Measurements from ENCODE around the gene GDPD4. TPM values are rescaled to one million over a fixed set of nuclear protein-coding genes. Genes with fewer than 3 reads are reported as not detected.

GDPD4 gene
- total RNA-seq, 1 donor from 2014 or later = not detected

- Mint-ChIP-seq H3K36me3 (ENCODE audit: low read depth) (peaks cover 4% of the 10 kb centered on the region), H3K27ac (ENCODE audit: unreplicated experiment) (peak overlapping the region; percentile 91), H3K9me3 (ENCODE audit: low read depth) (peaks cover 13% of the 10 kb centered on the region), H3K27me3 (ENCODE audit: low read depth) (no peaks in the 10 kb centered on the region), H3K4me1 (ENCODE audit: low read depth) (peaks cover 13% of the 10 kb centered on the region), H3K4me3 (ENCODE audit: unreplicated experiment) (no peak overlapping the region)
- TF ChIP-seq, protein P1, sequence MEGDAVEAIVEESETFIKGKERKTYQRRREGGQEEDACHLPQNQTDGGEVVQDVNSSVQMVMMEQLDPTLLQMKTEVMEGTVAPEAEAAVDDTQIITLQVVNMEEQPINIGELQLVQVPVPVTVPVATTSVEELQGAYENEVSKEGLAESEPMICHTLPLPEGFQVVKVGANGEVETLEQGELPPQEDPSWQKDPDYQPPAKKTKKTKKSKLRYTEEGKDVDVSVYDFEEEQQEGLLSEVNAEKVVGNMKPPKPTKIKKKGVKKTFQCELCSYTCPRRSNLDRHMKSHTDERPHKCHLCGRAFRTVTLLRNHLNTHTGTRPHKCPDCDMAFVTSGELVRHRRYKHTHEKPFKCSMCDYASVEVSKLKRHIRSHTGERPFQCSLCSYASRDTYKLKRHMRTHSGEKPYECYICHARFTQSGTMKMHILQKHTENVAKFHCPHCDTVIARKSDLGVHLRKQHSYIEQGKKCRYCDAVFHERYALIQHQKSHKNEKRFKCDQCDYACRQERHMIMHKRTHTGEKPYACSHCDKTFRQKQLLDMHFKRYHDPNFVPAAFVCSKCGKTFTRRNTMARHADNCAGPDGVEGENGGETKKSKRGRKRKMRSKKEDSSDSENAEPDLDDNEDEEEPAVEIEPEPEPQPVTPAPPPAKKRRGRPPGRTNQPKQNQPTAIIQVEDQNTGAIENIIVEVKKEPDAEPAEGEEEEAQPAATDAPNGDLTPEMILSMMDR (IDR thresholded peaks at IDR 0.05) = no peak
- DNase-seq (ENCODE audit: low spot score) = no peak
Observed at GRCh38 chr11:77244277-77245027, 57.0 kb downstream of the GDPD4 start.

DNA sequence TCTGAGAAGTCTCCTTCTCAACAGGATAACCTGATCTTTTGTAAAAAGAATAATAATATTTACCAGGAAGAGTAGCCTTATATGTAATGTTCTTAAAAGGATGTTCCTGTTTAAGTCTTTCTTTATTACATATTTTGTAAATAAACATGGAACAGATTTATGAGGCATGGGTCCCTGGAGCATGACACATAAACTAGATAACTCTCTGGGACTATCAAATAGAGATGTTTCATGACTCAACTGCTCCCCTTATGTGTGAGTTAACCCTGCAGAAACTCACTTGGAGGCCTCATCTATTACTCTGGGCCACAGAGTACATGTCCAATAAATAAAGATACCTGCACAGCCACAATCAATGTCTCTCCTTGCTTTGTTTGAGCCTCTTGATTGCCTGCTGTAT, 64.6 kb downstream of the GDPD4 start:
- no peak for DNase-seq (ENCODE audit: low spot score)
- TF ChIP-seq, protein P1 (IDR thresholded peaks at IDR 0.05) = no peak
- no peak overlapping the region for H3K27ac Mint-ChIP-seq (ENCODE audit: unreplicated experiment)
- H3K27me3 Mint-ChIP-seq (ENCODE audit: low read depth) = no peaks in the 10 kb centered on the region
- no peaks in the 10 kb centered on the region for H3K4me1 Mint-ChIP-seq (ENCODE audit: low read depth)
- peaks cover 4% of the 10 kb centered on the region for H3K36me3 Mint-ChIP-seq (ENCODE audit: low read depth)
- H3K4me3 Mint-ChIP-seq (ENCODE audit: unreplicated experiment) = no peak overlapping the region
- peaks cover 11% of the 10 kb centered on the region for H3K9me3 Mint-ChIP-seq (ENCODE audit: low read depth)

GRCh38 chr11:77233011-77233410, 68.5 kb downstream of the GDPD4 start:
- no peak for DNase-seq (ENCODE audit: low spot score)
- no peaks in the 10 kb centered on the region for H3K27me3 Mint-ChIP-seq (ENCODE audit: low read depth)
- TF ChIP-seq, protein P1 (IDR thresholded peaks at IDR 0.05) = no peak
- H3K4me3 Mint-ChIP-seq (ENCODE audit: unreplicated experiment) = no peak overlapping the region
- no peaks in the 10 kb centered on the region for H3K4me1 Mint-ChIP-seq (ENCODE audit: low read depth)
- no peaks in the 10 kb centered on the region for H3K36me3 Mint-ChIP-seq (ENCODE audit: low read depth)
- no peaks in the 10 kb centered on the region for H3K9me3 Mint-ChIP-seq (ENCODE audit: low read depth)
- H3K27ac Mint-ChIP-seq (ENCODE audit: unreplicated experiment) = no peak overlapping the region

GRCh38 chr11:77232242-77232641, 69.2 kb downstream of the GDPD4 start:
- Mint-ChIP-seq H3K4me1 (ENCODE audit: low read depth) (no peaks in the 10 kb centered on the region), H3K27me3 (ENCODE audit: low read depth) (no peaks in the 10 kb centered on the region), H3K4me3 (ENCODE audit: unreplicated experiment) (no peak overlapping the region), H3K27ac (ENCODE audit: unreplicated experiment) (no peak overlapping the region), H3K9me3 (ENCODE audit: low read depth) (no peaks in the 10 kb centered on the region), H3K36me3 (ENCODE audit: low read depth) (no peaks in the 10 kb centered on the region)
- TF ChIP-seq, protein P1 (IDR thresholded peaks at IDR 0.05) = no peak
- no peak for DNase-seq (ENCODE audit: low spot score)

GRCh38 chr11:77231800-77232199, 69.7 kb downstream of the GDPD4 start:
- Mint-ChIP-seq H3K27me3 (ENCODE audit: low read depth) (no peaks in the 10 kb centered on the region), H3K4me3 (ENCODE audit: unreplicated experiment) (no peak overlapping the region), H3K9me3 (ENCODE audit: low read depth) (no peaks in the 10 kb centered on the region), H3K36me3 (ENCODE audit: low read depth) (no peaks in the 10 kb centered on the region), H3K4me1 (ENCODE audit: low read depth) (no peaks in the 10 kb centered on the region), H3K27ac (ENCODE audit: unreplicated experiment) (no peak overlapping the region)
- DNase-seq (ENCODE audit: low spot score) = no peak
- TF ChIP-seq, protein P1 (IDR thresholded peaks at IDR 0.05) = no peak
